B cell (primary cell): ENCODE data around the gene SZT2. TPM values are rescaled to one million over a fixed set of nuclear protein-coding genes. Genes with fewer than 3 reads are reported as not detected.

Experiments used
- ATAC-seq: fragments of 200-7000 bp; cut with Tn5 transposase; one replicate; pipeline ENCODE4 v1.10.0; 2021; ENCODE audit warnings: low read depth, mild to moderate bottlenecking, moderate number of reproducible peaks, moderate library complexity
- CTCF ChIA-PET: fragments of 350-600 bp; sonication (Branson Sonifier 250); formaldehyde crosslinking; loops from one replicate; lab custom pipeline; 2021; ENCODE audit warnings: antibody characterized with exemption, inconsistent platforms; lab: Charles Lee
- POLR2A ChIA-PET: fragments of 350-600 bp; sonication (Branson Sonifier 250); formaldehyde crosslinking; loops from one replicate; lab custom pipeline; 2021; ENCODE audit warnings: antibody characterized with exemption; lab: Charles Lee
- DNase-seq: peaks from one replicate; pipeline ENCODE4 v3.0.0; 2013
- H2AFZ ChIP-seq: 2 replicates; pipeline ENCODE4 v1.6.1; 2012; ENCODE audit warnings: mild to moderate bottlenecking, low read depth, low read length; ENCODE audit not compliant: insufficient read depth, poor library complexity, severe bottlenecking
- H3K27ac ChIP-seq, 2 donors: 1 replicate in 1 of 2; 2 replicates in 1 of 2; pipeline ENCODE4 v1.5.1; 2012 to 2013; ENCODE audit warnings: low read length in 2 of 2, mild to moderate bottlenecking in 2 of 2, moderate library complexity in 1 of 2
- H3K27me3 ChIP-seq, 4 experiments: fragments of 200-600 bp in 1 of 4; sonication (generic) in 1 of 4; replicated peaks in 1 of 4; 1 replicate in 2 of 4; 2 replicates in 2 of 4; pipeline versions ENCODE4 v1.6.1 to v1.7.0; 2013 to 2016; ENCODE audit warnings: low read length in 3 of 4, mild to moderate bottlenecking in 2 of 4, mixed read lengths in 1 of 4, moderate library complexity in 1 of 4; ENCODE audit not compliant: insufficient read depth in 4 of 4, control insufficient read depth in 3 of 4; ENCODE audit errors: control extremely low read depth in 1 of 4
- H3K36me3 ChIP-seq, 2 experiments: replicated peaks in 1 of 2; 1 replicate in 1 of 2; 2 replicates in 1 of 2; pipeline versions ENCODE4 v1.6.1 to v1.7.1; 2013; ENCODE audit warnings: low read length in 1 of 2; ENCODE audit not compliant: insufficient read depth in 2 of 2, control insufficient read depth in 1 of 2; ENCODE audit errors: control extremely low read depth in 1 of 2, extremely low read depth in 1 of 2
- H3K4me1 ChIP-seq, 2 donors: fragments of 200-600 bp in 1 of 2; sonication (generic) in 1 of 2; 1 replicate in 1 of 2; 2 replicates in 1 of 2; pipeline versions ENCODE4 v1.5.1 to v1.6.1; 2013 to 2017; ENCODE audit warnings: low read length in 2 of 2; ENCODE audit not compliant: control insufficient read depth in 2 of 2, insufficient read depth in 2 of 2
- H3K4me2 ChIP-seq: replicated peaks from 2 replicates; pipeline ENCODE3; 2012; ENCODE audit warnings: mild to moderate bottlenecking, low read depth, low read length; ENCODE audit not compliant: poor library complexity, severe bottlenecking
- H3K4me3 ChIP-seq, 5 experiments: fragments of 200-600 bp in 1 of 5; sonication (generic) in 1 of 5; 1 replicate in 3 of 5; 2 replicates in 2 of 5; pipeline versions ENCODE4 v1.5.1 to v1.7.0; 2011 to 2016; ENCODE audit warnings: low read length in 4 of 5, mild to moderate bottlenecking in 4 of 5, low read depth in 2 of 5, control low read depth in 1 of 5, moderate library complexity in 1 of 5; ENCODE audit not compliant: insufficient read depth in 1 of 5; ENCODE audit errors: control extremely low read depth in 1 of 5, extremely low read depth in 1 of 5
- H3K79me2 ChIP-seq: fragments of 200-600 bp; sonication (generic); one replicate; pipeline ENCODE4 v1.6.0; 2016; ENCODE audit warnings: low read length; ENCODE audit not compliant: control insufficient read depth, insufficient read depth
- H3K9ac ChIP-seq: fragments of 200-600 bp; sonication (generic); 2 replicates; pipeline ENCODE4 v1.6.1; 2017; ENCODE audit warnings: mild to moderate bottlenecking, low read length, moderate library complexity
- H3K9me3 ChIP-seq, 3 donors: one replicate each; pipeline versions ENCODE4 v1.6.1 to v1.7.1; 2013; ENCODE audit warnings: low read length in 2 of 3; ENCODE audit not compliant: control insufficient read depth in 2 of 3, insufficient read depth in 1 of 3; ENCODE audit errors: control extremely low read depth in 1 of 3
- H4K20me1 ChIP-seq: 2 replicates; pipeline ENCODE4 v1.6.0; 2012; ENCODE audit warnings: mild to moderate bottlenecking, low read length; ENCODE audit not compliant: insufficient read depth, control insufficient read depth, poor library complexity, severe bottlenecking
- H3K27ac Mint-ChIP-seq: one replicate; pipeline ENCODE4 v1.8.0; 2021; ENCODE audit warnings: mixed read lengths
- H3K27me3 Mint-ChIP-seq: one replicate; pipeline ENCODE4 v1.8.0; 2021; ENCODE audit warnings: mixed read lengths
- H3K4me1 Mint-ChIP-seq: one replicate; pipeline ENCODE4 v1.8.0; 2021; ENCODE audit warnings: mixed read lengths
- H3K4me3 Mint-ChIP-seq: one replicate; pipeline ENCODE4 v1.8.0; 2021; ENCODE audit warnings: mixed read lengths
- H3K9me3 Mint-ChIP-seq: one replicate; pipeline ENCODE4 v1.8.0; 2022; ENCODE audit warnings: mixed read lengths; ENCODE audit not compliant: insufficient read depth
- CTCF ChIP-seq: fragments of 200-600 bp; IDR thresholded peaks from one replicate; pipeline ENCODE4 v1.8.0; 2022; ENCODE audit warnings: antibody characterized with exemption, mild to moderate bottlenecking
- EZH2 ChIP-seq: IDR thresholded peaks from 2 replicates; pipeline ENCODE4 v1.6.1; 2012; ENCODE audit warnings: borderline replicate concordance, low read depth, mild to moderate bottlenecking, moderate library complexity, low read length; ENCODE audit not compliant: insufficient read depth, poor library complexity, severe bottlenecking
- WGBS: methylation state at CpG from one replicate; pipeline ENCODE4 v1.1.5; 2013; ENCODE audit warnings: missing lambda C conversion rate; ENCODE audit not compliant: insufficient coverage; 5-methylcytosine and 5-hydroxymethylcytosine counted together
- intact Hi-C: fragments of 100-400 bp; cut with micrococcal nuclease; formaldehyde crosslinking; loops from one replicate; pipeline ENCODE4 v1.10.0; 2022
- polyA plus RNA-seq: library from polyadenylated mRNA; depleted of rRNA; stranded (reverse); fragments of >200 nt; gene quantifications from 2 replicates; pipeline ENCODE4 v1.2.3, GENCODE V29; 2012
- total RNA-seq, 2 donors: library from RNA; stranded (reverse); fragments of 120-200 nt in 1 of 2; gene quantifications; 1 replicate in 1 of 2; 2 replicates in 1 of 2; pipeline versions ENCODE4 v1.2.3 to v1.2.4, GENCODE V29; 2013 to 2022

The SZT2 gene
- total and polyA plus RNA-seq, 2 donors (not counting 1 experiment from before 2014, with no cell fraction given) = 41.4 to 197 TPM

DNA sequence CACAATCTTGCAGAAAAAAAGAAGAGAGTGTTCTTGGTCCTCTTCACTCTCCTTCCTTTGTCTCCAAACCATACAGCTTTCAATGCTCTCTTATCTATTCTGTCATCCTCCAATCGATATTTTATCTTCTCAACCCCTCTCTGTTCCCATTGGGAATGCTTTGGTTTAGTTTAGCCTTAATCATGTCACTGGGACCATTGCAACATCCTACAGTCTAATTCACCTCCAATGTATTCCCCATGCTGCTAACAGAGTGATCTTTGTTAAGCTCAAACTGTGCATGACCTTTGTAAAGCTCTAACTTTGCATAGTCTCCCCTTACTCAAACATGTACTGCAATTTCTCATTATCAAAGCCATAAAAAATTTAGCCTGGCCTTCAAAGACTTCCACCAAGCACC lies 49.1 kb upstream of the SZT2 start:
- Histone ChIP-seq H3K9ac (no peak overlapping the region), H3K4me2 (no peak overlapping the region), H3K4me3 (no peak overlapping the region), H2AFZ (no peak overlapping the region), H4K20me1 (no peaks in the 10 kb centered on the region), H3K9me3 (no peaks in the 10 kb centered on the region), H3K27me3 (peaks cover 0 to 3% (median 0%) of the 10 kb centered on the region in 4 experiments), H3K36me3 (no peaks in the 10 kb centered on the region), H3K27ac (no peak overlapping the region), H3K4me1 (no peaks in the 10 kb centered on the region), H3K79me2 (no peaks in the 10 kb centered on the region)
- Mint-ChIP-seq H3K4me1 (no peaks in the 10 kb centered on the region), H3K27me3 (no peaks in the 10 kb centered on the region), H3K27ac (no peak overlapping the region), H3K9me3 (no peaks in the 10 kb centered on the region), H3K4me3 (no peak overlapping the region)
- no peak for ATAC-seq
- intact Hi-C loops = no loop called here
- POLR2A ChIA-PET = no interaction called here
- no peak for TF ChIP-seq CTCF
- no peak for TF ChIP-seq EZH2
- WGBS = no CpG with 5 or more reads among the region's 1 CpG
- CTCF ChIA-PET = interaction anchor here (1.0 kb wide), 1 partner anchor 74 kb away, joined by 3 read pairs; no protein-coding TSS in a partner anchor
- no peak for DNase-seq

- H3K9ac ChIP-seq = no peak overlapping the region
- no peak for DNase-seq
- CTCF ChIA-PET = no interaction called here
Observed at GRCh38 chr1:43344267-43344850, 45.3 kb upstream of the SZT2 start.

More at GRCh38 chr1:43344267-43344850, 45.3 kb upstream of the SZT2 start:
- Mint-ChIP-seq H3K27me3 (no peaks in the 10 kb centered on the region), H3K27ac (no peak overlapping the region), H3K9me3 (no peaks in the 10 kb centered on the region), H3K4me1 (peaks cover 6% of the 10 kb centered on the region), H3K4me3 (no peak overlapping the region)
- intact Hi-C loops = no loop called here
- Histone ChIP-seq H3K9me3 (no peaks in the 10 kb centered on the region), H3K79me2 (no peaks in the 10 kb centered on the region), H3K4me2 (no peak overlapping the region), H3K36me3 (no peaks in the 10 kb centered on the region), H3K27me3 (no peaks in the 10 kb centered on the region), H3K27ac (no peak overlapping the region), H4K20me1 (no peaks in the 10 kb centered on the region), H3K4me1 (no peaks in the 10 kb centered on the region), H3K4me3 (no peak overlapping the region), H2AFZ (no peak overlapping the region)
- ATAC-seq = no peak
- POLR2A ChIA-PET = no interaction called here
- TF ChIP-seq CTCF (no peak), EZH2 (no peak)
- 94% methylated on average over 4 of the region's 4 CpGs for WGBS
